BE2C (cell line): Measurements from ENCODE around the gene SLC35B2.

ENCODE experiments used
- DNase-seq: peaks from one replicate; pipeline ENCODE4 v3.0.0-alpha.2; 2020
- H3K27me3 ChIP-seq: fragments of 250-450 bp; sonication (Bioruptor Pico); 2 replicates; pipeline ENCODE4 v1.5.1; 2020; ENCODE audit warnings: mild to moderate bottlenecking
- H3K36me3 ChIP-seq: fragments of 250-450 bp; sonication (Bioruptor Pico); 2 replicates; pipeline ENCODE4 v1.5.1; 2020; ENCODE audit warnings: mild to moderate bottlenecking
- H3K4me1 ChIP-seq: fragments of 250-450 bp; sonication (Bioruptor Pico); 2 replicates; pipeline ENCODE4 v1.5.1; 2020
- H3K4me3 ChIP-seq: 2 replicates; pipeline ENCODE4 v1.5.1; 2011; ENCODE audit warnings: low read depth, low read length
- H3K9me3 ChIP-seq: fragments of 250-450 bp; sonication (Bioruptor Pico); 2 replicates; pipeline ENCODE4 v1.5.1; 2020
- TF ChIP-seq, protein P1 (sequence below): IDR thresholded peaks from 2 replicates; pipeline ENCODE4 v1.5.1; 2012; ENCODE audit warnings: mild to moderate bottlenecking, low read depth, low read length

The SLC35B2 gene

DNA sequence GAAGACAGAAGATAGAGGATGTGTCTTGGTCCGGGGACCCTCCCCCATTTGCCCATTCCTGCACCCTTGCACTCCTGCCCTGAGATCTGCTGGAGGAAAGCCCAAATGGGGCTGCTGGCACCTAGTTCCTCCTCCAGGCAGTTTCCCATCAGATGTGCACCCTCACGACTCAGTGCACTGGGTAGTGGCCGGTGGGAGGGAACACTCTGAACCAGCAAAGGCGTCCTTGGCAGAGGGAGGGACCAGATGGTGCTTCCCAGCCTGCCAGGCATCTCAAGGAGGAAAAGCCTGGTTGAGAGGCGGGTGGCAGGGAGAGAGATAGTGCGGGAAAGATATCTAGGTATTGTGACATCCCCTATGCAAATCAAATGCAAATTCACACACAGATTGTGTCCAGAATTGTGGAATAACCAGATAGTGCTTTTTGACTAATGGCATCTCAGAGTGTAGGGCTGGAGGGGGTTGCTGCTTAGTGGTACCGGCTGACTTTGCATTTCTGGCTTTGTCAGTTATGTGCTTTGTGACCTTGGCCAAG lies 32.5 kb upstream of the SLC35B2 start:
- Histone ChIP-seq H3K4me3 (no peak overlapping the region), H3K4me1 (no peaks in the 10 kb centered on the region), H3K27me3 (no peaks in the 10 kb centered on the region; the same call in 1 of the 2 replicates), H3K9me3 (no peaks in the 10 kb centered on the region), H3K36me3 (no peaks in the 10 kb centered on the region)
- TF ChIP-seq, protein P1, sequence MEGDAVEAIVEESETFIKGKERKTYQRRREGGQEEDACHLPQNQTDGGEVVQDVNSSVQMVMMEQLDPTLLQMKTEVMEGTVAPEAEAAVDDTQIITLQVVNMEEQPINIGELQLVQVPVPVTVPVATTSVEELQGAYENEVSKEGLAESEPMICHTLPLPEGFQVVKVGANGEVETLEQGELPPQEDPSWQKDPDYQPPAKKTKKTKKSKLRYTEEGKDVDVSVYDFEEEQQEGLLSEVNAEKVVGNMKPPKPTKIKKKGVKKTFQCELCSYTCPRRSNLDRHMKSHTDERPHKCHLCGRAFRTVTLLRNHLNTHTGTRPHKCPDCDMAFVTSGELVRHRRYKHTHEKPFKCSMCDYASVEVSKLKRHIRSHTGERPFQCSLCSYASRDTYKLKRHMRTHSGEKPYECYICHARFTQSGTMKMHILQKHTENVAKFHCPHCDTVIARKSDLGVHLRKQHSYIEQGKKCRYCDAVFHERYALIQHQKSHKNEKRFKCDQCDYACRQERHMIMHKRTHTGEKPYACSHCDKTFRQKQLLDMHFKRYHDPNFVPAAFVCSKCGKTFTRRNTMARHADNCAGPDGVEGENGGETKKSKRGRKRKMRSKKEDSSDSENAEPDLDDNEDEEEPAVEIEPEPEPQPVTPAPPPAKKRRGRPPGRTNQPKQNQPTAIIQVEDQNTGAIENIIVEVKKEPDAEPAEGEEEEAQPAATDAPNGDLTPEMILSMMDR, result no peak
- DNase-seq, result no peak

DNA sequence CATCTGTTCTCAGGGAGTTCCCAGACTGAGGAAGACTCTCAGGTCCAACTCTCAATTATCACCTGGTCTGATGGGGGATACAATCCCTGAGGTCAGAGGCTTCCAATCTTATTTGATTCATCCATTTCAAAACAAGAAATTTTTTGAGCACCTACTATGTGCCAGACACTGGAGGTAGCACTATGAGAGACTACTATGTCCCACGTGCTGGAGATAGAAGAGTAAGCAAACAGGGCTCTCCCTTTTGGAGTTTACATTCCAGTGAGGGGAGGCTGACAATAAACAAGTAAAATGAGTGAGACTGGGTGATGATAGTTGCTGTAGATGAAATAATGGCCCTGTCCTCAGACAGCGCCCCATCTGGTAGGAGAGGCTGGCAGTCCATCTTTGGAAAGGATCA lies 29.4 kb upstream of the SLC35B2 start:
- DNase-seq, result no peak
- H3K4me1 ChIP-seq, result no peaks in the 10 kb centered on the region
- no peak overlapping the region for H3K4me3 ChIP-seq
- no peaks in the 10 kb centered on the region for H3K9me3 ChIP-seq
- TF ChIP-seq, protein P1, result no peak
- H3K36me3 ChIP-seq, result no peaks in the 10 kb centered on the region
- H3K27me3 ChIP-seq, result no peaks in the 10 kb centered on the region; the same call in 1 of the 2 replicates

DNA sequence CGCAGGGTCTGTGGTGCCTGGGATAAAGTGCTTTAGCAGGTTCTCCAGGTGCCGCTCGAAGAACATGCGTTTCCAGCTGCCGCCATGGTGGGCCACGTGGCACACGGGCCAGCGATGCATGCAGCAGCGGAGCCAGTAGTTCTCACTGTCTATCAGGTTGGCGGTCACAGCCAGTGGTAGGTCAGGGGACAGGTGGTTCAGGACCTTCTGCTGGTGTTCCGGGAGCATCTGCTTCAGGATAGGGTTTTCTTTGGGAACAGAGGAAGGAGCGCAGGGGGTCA lies 28.9 kb upstream of the SLC35B2 start:
- no peaks in the 10 kb centered on the region; the same call in 1 of the 2 replicates for H3K27me3 ChIP-seq
- H3K4me1 ChIP-seq, result no peaks in the 10 kb centered on the region
- DNase-seq, result no peak
- TF ChIP-seq, protein P1, result no peak
- no peaks in the 10 kb centered on the region for H3K36me3 ChIP-seq
- no peak overlapping the region for H3K4me3 ChIP-seq
- H3K9me3 ChIP-seq, result no peaks in the 10 kb centered on the region

DNA sequence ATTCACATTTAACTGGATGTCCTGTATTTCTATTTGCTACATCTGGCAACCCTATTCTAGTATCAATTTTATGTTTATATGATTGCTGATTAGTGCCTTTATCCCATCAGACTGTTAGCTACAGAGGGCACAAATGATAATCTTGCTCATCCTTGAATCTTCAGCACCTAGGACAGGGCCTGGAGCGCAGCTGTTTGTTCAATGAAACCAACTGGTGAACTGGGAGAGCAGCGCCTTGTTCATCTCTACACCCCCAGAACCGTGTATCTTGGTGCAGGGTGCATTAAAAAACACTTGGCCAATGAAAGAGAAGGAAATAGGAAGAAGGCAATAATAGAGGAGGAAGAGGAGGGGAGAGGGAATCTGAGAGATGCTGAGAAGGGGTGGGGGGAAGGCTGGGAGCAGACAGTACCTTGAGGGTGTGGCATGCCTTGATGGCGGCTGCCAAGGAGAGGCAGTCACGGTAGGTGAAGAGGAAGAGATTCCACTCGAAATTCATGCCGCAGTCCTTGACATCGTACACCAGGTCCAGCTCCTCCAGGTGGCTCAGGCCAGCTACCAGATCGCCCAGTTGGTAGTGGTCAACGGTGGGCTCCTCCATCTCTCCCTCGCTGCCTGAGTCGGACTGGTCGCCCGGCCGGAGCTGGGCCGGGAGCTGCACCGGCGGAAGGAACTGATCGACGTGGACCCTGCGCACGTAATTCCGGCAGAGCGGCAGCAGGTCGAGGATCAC lies 28.4 kb upstream of the SLC35B2 start:
- no peaks in the 10 kb centered on the region; the same call in 1 of the 2 replicates for H3K27me3 ChIP-seq
- DNase-seq, result no peak
- H3K4me1 ChIP-seq, result no peaks in the 10 kb centered on the region
- TF ChIP-seq, protein P1, result no peak
- H3K9me3 ChIP-seq, result no peaks in the 10 kb centered on the region
- H3K4me3 ChIP-seq, result no peak overlapping the region
- no peaks in the 10 kb centered on the region for H3K36me3 ChIP-seq

DNA sequence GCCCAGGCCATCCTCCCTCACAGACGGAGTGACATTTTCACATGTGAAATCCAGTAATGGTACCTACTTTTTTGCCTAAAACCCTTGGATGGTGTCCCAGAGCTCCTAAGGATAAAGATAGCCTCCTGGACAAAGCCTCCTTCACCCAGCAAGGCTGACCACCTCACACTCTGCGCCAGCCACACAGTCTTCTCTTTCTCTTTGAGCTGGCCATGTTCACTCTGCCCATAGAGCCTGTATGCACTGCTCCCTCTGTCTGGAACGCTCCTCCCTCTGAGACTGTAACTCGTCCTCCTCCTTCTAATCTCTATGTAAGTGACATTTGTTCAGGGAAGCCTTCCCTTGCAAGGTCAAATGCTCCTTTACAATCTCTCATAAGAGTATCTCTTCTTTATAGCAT lies 27.5 kb upstream of the SLC35B2 start:
- no peak for DNase-seq
- Histone ChIP-seq H3K36me3 (no peaks in the 10 kb centered on the region), H3K4me1 (no peaks in the 10 kb centered on the region), H3K27me3 (no peaks in the 10 kb centered on the region; the same call in 1 of the 2 replicates), H3K4me3 (no peak overlapping the region), H3K9me3 (no peaks in the 10 kb centered on the region)
- TF ChIP-seq, protein P1, result no peak

- no peak for DNase-seq
- no peaks in the 10 kb centered on the region for H3K4me1 ChIP-seq
- no peaks in the 10 kb centered on the region for H3K36me3 ChIP-seq
- TF ChIP-seq, protein P1, result no peak
- no peaks in the 10 kb centered on the region for H3K27me3 ChIP-seq
- no peaks in the 10 kb centered on the region for H3K9me3 ChIP-seq
- no peak overlapping the region for H3K4me3 ChIP-seq
Observed at GRCh38 chr6:44284121-44284520, 26.8 kb upstream of the SLC35B2 start.
